RWPE1 (cell line): ENCODE data around the gene OR6K6.
A peak's percentile ranks its signal among the peaks of the same experiment; 100 is the strongest.

ENCODE experiments used
- CTCF ChIA-PET: fragments of 350-600 bp; sonication (Branson Sonifier 250); formaldehyde crosslinking; extraction: SDS; loops from one replicate; lab custom pipeline; 2021; lab: Yijun Ruan, JAX
- POLR2A ChIA-PET: fragments of 400-600 bp; formaldehyde crosslinking; extraction: SDS; loops from one replicate; lab custom pipeline; 2020; ENCODE audit warnings: antibody characterized with exemption; ENCODE audit not compliant: low non-redundant PET; lab: Yijun Ruan, JAX
- DNase-seq: peaks from one replicate; pipeline ENCODE4 v3.0.0; 2012; ENCODE audit warnings: low spot score
- H3K27ac ChIP-seq: fragments of 450-650 bp; 2 replicates; pipeline ENCODE4 v1.5.1; 2017
- TF ChIP-seq, protein P1 (sequence below): fragments of 450-650 bp; conservative IDR thresholded peaks from 2 replicates; pipeline ENCODE4 v1.5.1; 2017; ENCODE audit warnings: low read depth, mild to moderate bottlenecking

The OR6K6 gene

GRCh38 chr1:158754420-158754819 is at the start of gene OR6K6:
Gene OR6K6, plus strand, starts transcription at chr1:158754720. Its CDS starts 168 bp downstream, at chr1:158754888.
- ChIA-PET POLR2A (no interaction called here), CTCF (no interaction called here)
- TF ChIP-seq, protein P1, sequence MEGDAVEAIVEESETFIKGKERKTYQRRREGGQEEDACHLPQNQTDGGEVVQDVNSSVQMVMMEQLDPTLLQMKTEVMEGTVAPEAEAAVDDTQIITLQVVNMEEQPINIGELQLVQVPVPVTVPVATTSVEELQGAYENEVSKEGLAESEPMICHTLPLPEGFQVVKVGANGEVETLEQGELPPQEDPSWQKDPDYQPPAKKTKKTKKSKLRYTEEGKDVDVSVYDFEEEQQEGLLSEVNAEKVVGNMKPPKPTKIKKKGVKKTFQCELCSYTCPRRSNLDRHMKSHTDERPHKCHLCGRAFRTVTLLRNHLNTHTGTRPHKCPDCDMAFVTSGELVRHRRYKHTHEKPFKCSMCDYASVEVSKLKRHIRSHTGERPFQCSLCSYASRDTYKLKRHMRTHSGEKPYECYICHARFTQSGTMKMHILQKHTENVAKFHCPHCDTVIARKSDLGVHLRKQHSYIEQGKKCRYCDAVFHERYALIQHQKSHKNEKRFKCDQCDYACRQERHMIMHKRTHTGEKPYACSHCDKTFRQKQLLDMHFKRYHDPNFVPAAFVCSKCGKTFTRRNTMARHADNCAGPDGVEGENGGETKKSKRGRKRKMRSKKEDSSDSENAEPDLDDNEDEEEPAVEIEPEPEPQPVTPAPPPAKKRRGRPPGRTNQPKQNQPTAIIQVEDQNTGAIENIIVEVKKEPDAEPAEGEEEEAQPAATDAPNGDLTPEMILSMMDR, result no peak
- H3K27ac ChIP-seq, result no peak within 1 kb of the TSS
- DNase-seq, result no peak

- H3K27ac ChIP-seq, result no peak overlapping the region
- TF ChIP-seq, protein P1, result no peak
- POLR2A ChIA-PET, result no interaction called here
- CTCF ChIA-PET, result interaction anchor here (0.7 kb wide), 1 partner anchor 209 kb away, joined by 3 read pairs; no protein-coding TSS in a partner anchor
- no peak for DNase-seq
These were observed 48.4 kb upstream of the OR6K6 start for GRCh38 chr1:158706096-158706495.

- no peak overlapping the region for H3K27ac ChIP-seq
- TF ChIP-seq, protein P1, result no peak
- DNase-seq, result no peak
- CTCF ChIA-PET, result no interaction called here
- POLR2A ChIA-PET, result no interaction called here
These were observed 43.4 kb upstream of the OR6K6 start for GRCh38 chr1:158711098-158711497.

- TF ChIP-seq, protein P1, result no peak
- no peak for DNase-seq
- ChIA-PET CTCF (no interaction called here), POLR2A (no interaction called here)
- H3K27ac ChIP-seq, result no peak overlapping the region
These were observed 39.8 kb upstream of the OR6K6 start for GRCh38 chr1:158714754-158715153.

DNA sequence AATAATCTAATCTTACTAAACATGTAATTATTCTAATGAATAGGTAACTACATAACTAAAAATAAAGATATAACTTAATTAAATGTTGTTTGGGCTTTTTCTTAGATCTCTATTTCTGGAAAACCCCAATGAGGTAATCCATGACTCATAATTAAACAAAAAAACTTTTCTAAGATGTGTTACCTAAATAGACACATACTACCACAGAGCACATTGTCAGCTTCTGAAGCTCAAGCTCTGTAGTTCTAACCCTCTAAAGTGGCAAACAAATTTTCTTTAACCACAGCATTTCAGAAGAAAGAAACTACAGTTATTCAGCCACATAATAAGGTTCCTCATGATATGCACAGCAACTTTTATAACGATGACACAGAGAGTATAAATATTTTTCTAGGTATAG is 38.2 kb upstream of the OR6K6 start:
- TF ChIP-seq, protein P1, result no peak
- ChIA-PET POLR2A (no interaction called here), CTCF (no interaction called here)
- no peak for DNase-seq
- no peak overlapping the region for H3K27ac ChIP-seq

DNA sequence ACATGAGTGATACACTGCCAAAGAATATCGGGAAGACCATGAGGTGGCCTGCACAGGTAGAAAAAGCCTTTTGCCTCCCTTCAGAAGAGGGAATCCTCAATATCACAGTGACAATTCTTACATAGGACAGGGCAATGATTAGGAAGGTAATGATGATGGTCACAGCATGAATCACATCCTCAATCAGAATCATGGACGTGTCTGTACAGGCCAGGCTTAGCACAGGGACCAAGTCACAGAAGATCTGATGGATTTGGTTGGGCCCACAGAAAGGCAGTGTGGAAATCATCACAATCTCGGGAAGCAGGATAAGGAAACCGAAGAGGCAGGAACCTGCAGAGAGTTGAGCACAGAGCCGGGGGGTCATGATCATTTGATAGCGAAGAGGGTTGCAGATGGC is 37.2 kb upstream of the OR6K6 start:
- POLR2A ChIA-PET, result no interaction called here
- DNase-seq, result peak; percentile 1
- CTCF ChIA-PET, result no interaction called here
- H3K27ac ChIP-seq, result no peak overlapping the region
- TF ChIP-seq, protein P1, result no peak
